ENCODE measurements around the gene CFAP46. TPM values are rescaled to one million over a fixed set of nuclear protein-coding genes. Genes with fewer than 3 reads are reported as not detected.

Gene CFAP46
- total RNA-seq, 1 donor from 2014 or later = 1.3 TPM

GRCh38 chr10:132953428-132953827 lies 11.1 kb upstream of the CFAP46 start:
- Histone ChIP-seq H3K9me3 (ENCODE audit: insufficient read depth, low read depth, low read length) (no peaks in the 10 kb centered on the region), H3K4me1 (ENCODE audit: insufficient read depth, low read length) (no peaks in the 10 kb centered on the region), H3K27me3 (ENCODE audit: insufficient read depth, low read length) (peaks cover 27% of the 10 kb centered on the region), H3K79me2 (ENCODE audit: insufficient read depth, low read length) (no peaks in the 10 kb centered on the region), H2AFZ (ENCODE audit: low read depth, low read length) (no peak overlapping the region), H3K27ac (ENCODE audit: low read depth, low read length) (no peak overlapping the region), H3K9ac (ENCODE audit: low read length) (no peak overlapping the region), H3K4me3 (ENCODE audit: insufficient read depth, low read depth, low read length) (no peak overlapping the region), H3K4me2 (ENCODE audit: low read length) (no peak overlapping the region), H4K20me1 (ENCODE audit: insufficient read depth, low read length) (no peaks in the 10 kb centered on the region), H3K36me3 (ENCODE audit: insufficient read depth, low read length) (no peaks in the 10 kb centered on the region)
- peaks cover 71% of the 10 kb centered on the region for H3K27me3 Mint-ChIP-seq (ENCODE audit: low read depth, unreplicated experiment)
- H3K9me3 Mint-ChIP-seq (ENCODE audit: unreplicated experiment) = peaks cover 2% of the 10 kb centered on the region
- TF ChIP-seq CTCF (IDR thresholded peaks at IDR 0.05; ENCODE audit: insufficient read depth, low read depth, low read length) = no peak
- no peak for TF ChIP-seq EZH2 (IDR thresholded peaks at IDR 0.05; ENCODE audit: insufficient read depth, low read length)
- no peak overlapping the region for H3K4me3 Mint-ChIP-seq (ENCODE audit: unreplicated experiment)
- no peak overlapping the region for H3K27ac Mint-ChIP-seq (ENCODE audit: unreplicated experiment)
- DNase-seq (ENCODE audit: low read depth) (no peak), FAIRE-seq (no peak)
- no peaks in the 10 kb centered on the region for H3K4me1 Mint-ChIP-seq (ENCODE audit: low read depth, unreplicated experiment)
- no peaks in the 10 kb centered on the region for H3K36me3 Mint-ChIP-seq (ENCODE audit: low read depth, unreplicated experiment)

- Mint-ChIP-seq H3K36me3 (ENCODE audit: low read depth, unreplicated experiment) (no peaks in the 10 kb centered on the region), H3K4me3 (ENCODE audit: unreplicated experiment) (no peak overlapping the region), H3K27me3 (ENCODE audit: low read depth, unreplicated experiment) (peaks cover 63% of the 10 kb centered on the region), H3K4me1 (ENCODE audit: low read depth, unreplicated experiment) (no peaks in the 10 kb centered on the region), H3K27ac (ENCODE audit: unreplicated experiment) (no peak overlapping the region), H3K9me3 (ENCODE audit: unreplicated experiment) (peaks cover 2% of the 10 kb centered on the region)
- H3K79me2 ChIP-seq (ENCODE audit: insufficient read depth, low read length) = no peaks in the 10 kb centered on the region
- no peaks in the 10 kb centered on the region for H3K9me3 ChIP-seq (ENCODE audit: insufficient read depth, low read depth, low read length)
- H4K20me1 ChIP-seq (ENCODE audit: insufficient read depth, low read length) = no peaks in the 10 kb centered on the region
- FAIRE-seq (no peak), DNase-seq (ENCODE audit: low read depth) (no peak)
- H3K4me3 ChIP-seq (ENCODE audit: insufficient read depth, low read depth, low read length) = no peak overlapping the region
- H3K27me3 ChIP-seq (ENCODE audit: insufficient read depth, low read length) = peaks cover 27% of the 10 kb centered on the region
- TF ChIP-seq EZH2 (IDR thresholded peaks at IDR 0.05; ENCODE audit: insufficient read depth, low read length) = no peak
- TF ChIP-seq CTCF (IDR thresholded peaks at IDR 0.05; ENCODE audit: insufficient read depth, low read depth, low read length) = no peak
- no peak overlapping the region for H3K9ac ChIP-seq (ENCODE audit: low read length)
- no peak overlapping the region for H2AFZ ChIP-seq (ENCODE audit: low read depth, low read length)
- H3K4me2 ChIP-seq (ENCODE audit: low read length) = no peak overlapping the region
- no peaks in the 10 kb centered on the region for H3K4me1 ChIP-seq (ENCODE audit: insufficient read depth, low read length)
- no peaks in the 10 kb centered on the region for H3K36me3 ChIP-seq (ENCODE audit: insufficient read depth, low read length)
- no peak overlapping the region for H3K27ac ChIP-seq (ENCODE audit: low read depth, low read length)
These were observed 9.6 kb upstream of the CFAP46 start for GRCh38 chr10:132951926-132952325.

- Mint-ChIP-seq H3K4me3 (ENCODE audit: unreplicated experiment) (no peak overlapping the region), H3K36me3 (ENCODE audit: low read depth, unreplicated experiment) (no peaks in the 10 kb centered on the region), H3K4me1 (ENCODE audit: low read depth, unreplicated experiment) (no peaks in the 10 kb centered on the region), H3K27me3 (ENCODE audit: low read depth, unreplicated experiment) (peaks cover 68% of the 10 kb centered on the region), H3K27ac (ENCODE audit: unreplicated experiment) (no peak overlapping the region), H3K9me3 (ENCODE audit: unreplicated experiment) (no peaks in the 10 kb centered on the region)
- H3K79me2 ChIP-seq (ENCODE audit: insufficient read depth, low read length) = no peaks in the 10 kb centered on the region
- H3K27me3 ChIP-seq (ENCODE audit: insufficient read depth, low read length) = peaks cover 22% of the 10 kb centered on the region
- no peak overlapping the region for H3K27ac ChIP-seq (ENCODE audit: low read depth, low read length)
- H3K9me3 ChIP-seq (ENCODE audit: insufficient read depth, low read depth, low read length) = no peaks in the 10 kb centered on the region
- H3K36me3 ChIP-seq (ENCODE audit: insufficient read depth, low read length) = no peaks in the 10 kb centered on the region
- no peak overlapping the region for H3K4me2 ChIP-seq (ENCODE audit: low read length)
- TF ChIP-seq EZH2 (IDR thresholded peaks at IDR 0.05; ENCODE audit: insufficient read depth, low read length) (no peak), CTCF (IDR thresholded peaks at IDR 0.05; ENCODE audit: insufficient read depth, low read depth, low read length) (no peak)
- no peak overlapping the region for H3K4me3 ChIP-seq (ENCODE audit: insufficient read depth, low read depth, low read length)
- no peak overlapping the region for H3K9ac ChIP-seq (ENCODE audit: low read length)
- no peak for FAIRE-seq
- no peak overlapping the region for H2AFZ ChIP-seq (ENCODE audit: low read depth, low read length)
- no peaks in the 10 kb centered on the region for H3K4me1 ChIP-seq (ENCODE audit: insufficient read depth, low read length)
- H4K20me1 ChIP-seq (ENCODE audit: insufficient read depth, low read length) = no peaks in the 10 kb centered on the region
- no peak for DNase-seq (ENCODE audit: low read depth)
These were observed 6.0 kb upstream of the CFAP46 start for GRCh38 chr10:132948351-132948750.

Measured in astrocyte (in vitro differentiated cells and primary cell).